HUES64 (cell line): ENCODE results near the gene MAP3K12.

Source experiments
- H3K27ac ChIP-seq: 2 replicates; pipeline ENCODE4 v1.7.0; 2013; ENCODE audit warnings: low read depth, low read length, inconsistent platforms
- H3K27me3 ChIP-seq: 2 replicates; pipeline ENCODE4 v1.6.1; 2013; ENCODE audit warnings: mild to moderate bottlenecking, low read length; ENCODE audit not compliant: insufficient read depth
- H3K36me3 ChIP-seq: 2 replicates; pipeline ENCODE4 v1.6.1; 2013; ENCODE audit warnings: mild to moderate bottlenecking, low read length; ENCODE audit not compliant: insufficient read depth
- H3K4me1 ChIP-seq: 2 replicates; pipeline ENCODE4 v1.6.1; 2013; ENCODE audit warnings: mild to moderate bottlenecking, low read length, moderate library complexity; ENCODE audit not compliant: insufficient read depth
- H3K4me3 ChIP-seq: 2 replicates; pipeline ENCODE4 v1.5.1; 2013; ENCODE audit warnings: mild to moderate bottlenecking, low read length, moderate library complexity
- H3K9ac ChIP-seq: 2 replicates; pipeline ENCODE4 v1.6.1; 2013; ENCODE audit warnings: mild to moderate bottlenecking, low read depth, low read length
- H3K9me3 ChIP-seq: 2 replicates; pipeline ENCODE4 v1.6.1; 2013; ENCODE audit warnings: low read depth, low read length; ENCODE audit not compliant: insufficient read depth
- WGBS: fragments of 150-250, 120-280 bp; methylation state at CpG from one replicate; pipeline ENCODE4 v1.1.7; 2013; ENCODE audit warnings: missing lambda C conversion rate; 5-methylcytosine and 5-hydroxymethylcytosine counted together

The MAP3K12 gene

DNA sequence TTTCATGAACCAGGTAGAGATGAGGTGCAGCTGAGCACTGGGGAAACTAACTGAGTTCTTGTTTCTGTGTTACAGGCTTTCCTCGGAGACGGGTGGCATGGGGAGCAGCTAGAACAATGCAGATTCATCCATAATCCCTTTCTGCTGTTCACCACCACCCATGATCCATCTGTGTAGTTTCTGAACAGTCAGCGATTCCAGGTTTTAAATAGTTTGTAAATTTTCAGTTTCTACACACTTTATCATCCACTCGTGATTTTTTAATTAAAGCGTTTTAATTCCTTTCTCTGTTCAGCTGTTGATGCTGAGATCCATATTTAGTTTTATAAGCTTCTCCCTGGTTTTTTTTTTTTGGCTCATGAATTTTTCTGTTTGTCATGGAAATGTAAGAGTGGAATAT, 19.9 kb downstream of the MAP3K12 start:
- H3K9me3 ChIP-seq: no peaks in the 10 kb centered on the region
- H3K36me3 ChIP-seq: peaks cover 97% of the 10 kb centered on the region
- 0 out of 2 replicates have a peak overlapping the region, but pooled peaks have one; percentile 7 for H3K27ac ChIP-seq
- peaks cover 17% of the 10 kb centered on the region; the same call in 1 of the 2 replicates for H3K4me1 ChIP-seq
- WGBS: 95% methylated on average over 4 of the region's 5 CpGs
- no peak overlapping the region for H3K9ac ChIP-seq
- no peak overlapping the region for H3K4me3 ChIP-seq
- no peaks in the 10 kb centered on the region for H3K27me3 ChIP-seq

- H3K27me3 ChIP-seq: no peaks in the 10 kb centered on the region
- 86% methylated on average over 1 of the region's 1 CpG for WGBS
- 0 out of 2 replicates have a peak overlapping the region, but pooled peaks have one; percentile 7 for H3K27ac ChIP-seq
- H3K9ac ChIP-seq: no peak overlapping the region
- no peaks in the 10 kb centered on the region for H3K9me3 ChIP-seq
- peaks cover 17% of the 10 kb centered on the region; the same call in 1 of the 2 replicates for H3K4me1 ChIP-seq
- no peak overlapping the region for H3K4me3 ChIP-seq
- peaks cover 98% of the 10 kb centered on the region for H3K36me3 ChIP-seq
Observed at GRCh38 chr12:53478865-53479264, 20.4 kb downstream of the MAP3K12 start.

DNA sequence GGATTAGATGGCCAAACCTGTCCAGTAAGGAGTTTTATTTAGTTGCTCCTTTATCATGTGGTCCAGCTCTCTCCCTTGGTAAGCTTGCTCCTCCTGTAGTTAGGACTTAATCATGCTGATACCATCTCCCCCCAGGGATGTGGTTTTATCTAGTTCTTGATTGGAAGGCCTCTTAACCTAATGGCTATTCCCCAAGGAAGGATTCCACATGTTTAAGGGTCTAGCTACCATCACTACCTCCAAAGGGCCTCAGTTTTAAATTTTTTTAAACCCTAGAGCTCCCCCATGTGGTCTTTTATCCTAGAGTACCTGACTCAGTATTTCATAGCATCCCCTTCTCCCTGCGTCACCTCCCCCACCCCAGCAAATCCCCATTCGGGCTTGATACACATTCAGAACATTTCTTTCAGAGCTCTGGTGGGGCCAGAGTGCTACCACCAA, 22.5 kb downstream of the MAP3K12 start:
- Histone ChIP-seq H3K4me1 (peaks cover 17% of the 10 kb centered on the region; the same call in 1 of the 2 replicates), H3K4me3 (no peak overlapping the region), H3K36me3 (peaks cover 98% of the 10 kb centered on the region), H3K9ac (no peak overlapping the region), H3K27ac (no peak overlapping the region), H3K9me3 (no peaks in the 10 kb centered on the region), H3K27me3 (no peaks in the 10 kb centered on the region)
- WGBS: 74% methylated on average over 2 of the region's 2 CpGs

- Histone ChIP-seq H3K4me3 (no peak overlapping the region), H3K27ac (no peak overlapping the region), H3K36me3 (peaks cover 99% of the 10 kb centered on the region), H3K9ac (no peak overlapping the region), H3K9me3 (no peaks in the 10 kb centered on the region), H3K4me1 (peaks cover 10% of the 10 kb centered on the region; the same call in 1 of the 2 replicates), H3K27me3 (no peaks in the 10 kb centered on the region)
- 92% methylated on average over 13 of the region's 13 CpGs for WGBS
Observed at GRCh38 chr12:53474819-53475218, 24.4 kb downstream of the MAP3K12 start.

- Histone ChIP-seq H3K9ac (no peak overlapping the region), H3K4me1 (peaks cover 6% of the 10 kb centered on the region; the same call in 1 of the 2 replicates), H3K36me3 (peaks cover 99% of the 10 kb centered on the region), H3K9me3 (no peaks in the 10 kb centered on the region), H3K27ac (no peak overlapping the region), H3K27me3 (no peaks in the 10 kb centered on the region), H3K4me3 (no peak overlapping the region)
- WGBS: 100% methylated on average over 2 of the region's 2 CpGs
Observed at GRCh38 chr12:53474077-53474476, 25.2 kb downstream of the MAP3K12 start.

GRCh38 chr12:53472056-53472582, 27.1 kb downstream of the MAP3K12 start:
- H3K9me3 ChIP-seq: no peaks in the 10 kb centered on the region
- H3K4me3 ChIP-seq: no peak overlapping the region
- peaks cover 6% of the 10 kb centered on the region; the same call in 1 of the 2 replicates for H3K4me1 ChIP-seq
- WGBS: no CpG with 5 or more reads among the region's 1 CpG
- no peak overlapping the region for H3K27ac ChIP-seq
- no peak overlapping the region for H3K9ac ChIP-seq
- H3K27me3 ChIP-seq: no peaks in the 10 kb centered on the region
- peaks cover 100% of the 10 kb centered on the region for H3K36me3 ChIP-seq

DNA sequence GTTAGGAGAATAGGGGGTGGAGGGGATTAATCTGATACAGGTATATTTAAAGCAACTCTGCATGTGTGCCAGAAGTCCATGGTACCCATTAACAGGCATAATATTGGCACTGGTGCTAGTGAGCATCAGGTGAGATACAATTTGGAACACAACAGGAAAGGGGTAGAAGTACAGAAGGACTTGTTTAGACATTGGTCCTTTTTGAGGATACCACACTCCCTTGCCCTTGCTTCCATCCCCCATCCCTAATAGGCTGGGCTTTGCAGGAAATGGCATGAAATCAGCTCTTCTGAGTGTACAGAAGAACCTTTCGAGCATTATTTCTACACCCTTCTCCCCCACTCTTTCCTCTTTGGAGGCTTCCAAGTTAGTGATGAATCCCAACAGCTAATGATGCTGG, 31.0 kb downstream of the MAP3K12 start:
- 90% methylated on average over 1 of the region's 1 CpG for WGBS
- H3K27ac ChIP-seq: no peak overlapping the region
- H3K27me3 ChIP-seq: no peaks in the 10 kb centered on the region
- peaks cover 6% of the 10 kb centered on the region; the same call in 1 of the 2 replicates for H3K4me1 ChIP-seq
- no peaks in the 10 kb centered on the region for H3K9me3 ChIP-seq
- H3K36me3 ChIP-seq: peaks cover 100% of the 10 kb centered on the region
- no peak overlapping the region for H3K9ac ChIP-seq
- H3K4me3 ChIP-seq: no peak overlapping the region

DNA sequence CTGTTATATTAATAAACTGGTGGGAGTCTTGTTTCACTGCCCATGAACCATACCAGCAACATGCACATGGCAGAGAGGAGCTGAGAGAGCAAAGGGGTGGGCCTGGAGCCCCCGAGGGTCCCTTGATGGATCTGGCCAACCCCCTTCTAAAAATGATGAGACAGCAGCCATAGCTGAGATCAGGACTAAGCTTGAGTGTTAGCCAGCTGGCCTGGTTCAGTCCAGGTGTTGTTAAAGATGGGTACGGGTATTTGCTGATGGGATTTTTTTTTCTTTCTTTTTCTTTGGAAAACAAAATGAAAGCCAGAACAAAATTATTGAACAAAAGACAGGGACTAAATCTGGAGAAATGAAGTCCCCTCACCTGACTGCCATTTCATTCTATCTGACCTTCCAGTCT, 31.4 kb downstream of the MAP3K12 start:
- peaks cover 100% of the 10 kb centered on the region for H3K36me3 ChIP-seq
- no peak overlapping the region for H3K9ac ChIP-seq
- no peaks in the 10 kb centered on the region for H3K9me3 ChIP-seq
- 92% methylated on average over 2 of the region's 2 CpGs for WGBS
- no peak overlapping the region for H3K4me3 ChIP-seq
- no peak overlapping the region for H3K27ac ChIP-seq
- H3K4me1 ChIP-seq: peaks cover 6% of the 10 kb centered on the region; the same call in 1 of the 2 replicates
- no peaks in the 10 kb centered on the region for H3K27me3 ChIP-seq

DNA sequence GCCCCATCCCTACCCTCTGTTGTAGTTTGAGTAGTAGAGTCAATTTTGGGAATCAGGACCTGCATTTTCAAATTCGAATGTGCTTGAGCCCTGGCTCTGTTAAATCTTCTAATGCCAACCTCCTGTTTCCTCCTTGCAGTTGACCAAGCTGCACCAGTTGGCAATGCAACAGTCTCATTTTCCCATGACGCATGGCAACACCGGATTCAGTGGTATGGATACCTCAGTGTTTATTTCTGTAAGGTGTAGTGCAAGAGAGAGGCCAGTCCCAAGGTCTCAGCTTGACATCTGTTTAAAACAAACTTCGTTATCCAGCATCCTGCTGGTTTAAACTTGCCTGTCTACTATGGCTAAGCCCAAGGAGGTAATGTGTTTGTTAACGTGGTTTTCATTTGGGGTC, 32.2 kb downstream of the MAP3K12 start:
- WGBS: 95% methylated on average over 5 of the region's 5 CpGs
- no peaks in the 10 kb centered on the region for H3K9me3 ChIP-seq
- H3K9ac ChIP-seq: no peak overlapping the region
- no peaks in the 10 kb centered on the region for H3K27me3 ChIP-seq
- no peak overlapping the region for H3K4me3 ChIP-seq
- no peak overlapping the region for H3K27ac ChIP-seq
- peaks cover 13% of the 10 kb centered on the region; the same call in 1 of the 2 replicates for H3K4me1 ChIP-seq
- peaks cover 100% of the 10 kb centered on the region for H3K36me3 ChIP-seq

DNA sequence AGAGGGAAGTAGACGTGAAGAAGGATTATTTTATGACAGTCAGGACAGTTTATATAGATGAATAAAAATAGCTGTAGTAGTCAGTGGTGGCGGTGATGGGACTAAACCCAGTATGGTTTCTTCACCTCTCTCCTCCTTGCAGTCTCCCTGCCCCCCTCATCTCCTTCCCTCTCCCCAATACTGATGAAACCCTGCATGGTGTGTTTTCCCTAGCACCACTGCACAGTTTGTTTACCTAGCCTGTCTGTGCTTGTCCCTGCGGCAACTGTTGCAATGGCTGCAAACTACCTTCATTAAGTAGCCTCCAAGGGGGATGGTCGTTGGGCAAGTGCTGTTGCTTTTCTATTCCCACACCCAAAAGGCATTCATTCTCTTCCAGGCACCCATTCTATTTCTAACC, 32.6 kb downstream of the MAP3K12 start:
- 97% methylated on average over 4 of the region's 4 CpGs for WGBS

DNA sequence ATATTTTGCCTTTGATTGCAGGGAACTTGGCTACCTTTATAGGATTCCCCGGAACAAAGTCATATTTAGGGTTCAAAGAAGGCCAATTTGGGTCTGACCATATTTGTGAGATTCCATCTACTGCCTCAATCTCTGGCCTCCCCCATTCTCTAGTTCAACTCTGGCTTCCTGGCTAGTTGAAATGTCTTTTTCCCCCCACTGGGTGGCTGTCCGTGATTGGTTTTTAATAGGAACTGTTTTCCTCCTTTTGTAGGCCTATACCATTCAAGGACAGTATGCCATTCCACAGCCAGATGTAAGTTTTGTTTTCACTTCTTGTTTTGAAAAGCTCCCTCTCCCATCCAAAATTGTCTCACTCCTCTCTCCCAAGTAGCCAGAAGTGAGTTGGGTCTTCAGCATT, 33.6 kb downstream of the MAP3K12 start:
- Histone ChIP-seq H3K9ac (no peak overlapping the region), H3K36me3 (peaks cover 100% of the 10 kb centered on the region), H3K27me3 (no peaks in the 10 kb centered on the region), H3K4me3 (no peak overlapping the region), H3K9me3 (no peaks in the 10 kb centered on the region), H3K4me1 (peaks cover 18% of the 10 kb centered on the region; the same call in 1 of the 2 replicates), H3K27ac (no peak overlapping the region)
- WGBS: 82% methylated on average over 2 of the region's 2 CpGs

More for the DNA sequence above, 32.6 kb downstream of the MAP3K12 start:
- Histone ChIP-seq H3K27ac (no peak overlapping the region), H3K4me1 (peaks cover 13% of the 10 kb centered on the region; the same call in 1 of the 2 replicates), H3K9ac (no peak overlapping the region), H3K4me3 (no peak overlapping the region), H3K27me3 (no peaks in the 10 kb centered on the region), H3K9me3 (no peaks in the 10 kb centered on the region), H3K36me3 (peaks cover 100% of the 10 kb centered on the region)
